Mesodermal cell (in vitro differentiated cells): ENCODE data around the gene DNM3.
A peak's percentile ranks its signal among the peaks of the same experiment; 100 is the strongest.

ENCODE experiments used
- H3K27ac ChIP-seq: 2 replicates; pipeline ENCODE4 v1.7.0; 2013; ENCODE audit warnings: mild to moderate bottlenecking, low read depth, low read length, moderate library complexity; ENCODE audit not compliant: severe bottlenecking
- H3K36me3 ChIP-seq: 2 replicates; pipeline ENCODE4 v1.7.1; 2013; ENCODE audit warnings: mild to moderate bottlenecking, low read length, moderate library complexity; ENCODE audit not compliant: control insufficient read depth, insufficient read depth
- H3K4me1 ChIP-seq: one replicate; pipeline ENCODE4 v1.7.1; 2013; ENCODE audit warnings: mild to moderate bottlenecking, low read length; ENCODE audit not compliant: insufficient read depth, control insufficient read depth, poor library complexity, severe bottlenecking
- H3K4me3 ChIP-seq: 2 replicates; pipeline ENCODE4 v1.7.0; 2013; ENCODE audit warnings: low read length, control low read depth, mild to moderate bottlenecking; ENCODE audit not compliant: insufficient read depth, poor library complexity, severe bottlenecking; ENCODE audit errors: extremely low read depth
- H3K9me3 ChIP-seq: 2 replicates; pipeline ENCODE4 v1.7.1; 2013; ENCODE audit warnings: mild to moderate bottlenecking, low read length, moderate library complexity; ENCODE audit not compliant: control insufficient read depth
- WGBS, 2 experiments: methylation state at CpG; one replicate each; pipeline ENCODE4 v1.1.5; 2013; ENCODE audit warnings: missing lambda C conversion rate in 2 of 2; ENCODE audit not compliant: insufficient coverage in 2 of 2; 5-methylcytosine and 5-hydroxymethylcytosine counted together

The DNM3 gene

DNA sequence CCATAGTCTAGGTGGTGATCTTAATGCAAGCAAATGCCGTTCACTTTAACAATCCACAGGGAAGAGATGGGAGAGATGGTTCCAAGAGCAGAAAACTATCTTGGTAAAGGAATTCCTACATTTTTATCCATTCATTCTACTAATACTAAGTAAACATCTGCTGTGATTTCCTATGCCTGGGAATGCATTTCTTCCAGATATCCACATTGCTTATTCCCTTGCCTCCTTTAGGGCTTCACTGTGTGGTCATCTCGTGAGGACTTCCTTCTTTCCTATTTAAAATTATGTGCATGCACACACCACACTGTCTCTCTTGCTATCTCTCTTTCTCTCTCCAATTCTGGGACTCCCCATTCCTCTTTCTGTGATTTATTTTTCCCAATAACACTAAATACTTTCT is 380.1 kb downstream of the DNM3 start:
- no peaks in the 10 kb centered on the region for H3K36me3 ChIP-seq
- H3K27ac ChIP-seq = no peak overlapping the region
- no peaks in the 10 kb centered on the region for H3K4me1 ChIP-seq
- 88 to 100% methylated on average over 1 of the region's 2 CpGs for WGBS, 2 experiments
- no peak overlapping the region for H3K4me3 ChIP-seq
- H3K9me3 ChIP-seq = no peaks in the 10 kb centered on the region

DNA sequence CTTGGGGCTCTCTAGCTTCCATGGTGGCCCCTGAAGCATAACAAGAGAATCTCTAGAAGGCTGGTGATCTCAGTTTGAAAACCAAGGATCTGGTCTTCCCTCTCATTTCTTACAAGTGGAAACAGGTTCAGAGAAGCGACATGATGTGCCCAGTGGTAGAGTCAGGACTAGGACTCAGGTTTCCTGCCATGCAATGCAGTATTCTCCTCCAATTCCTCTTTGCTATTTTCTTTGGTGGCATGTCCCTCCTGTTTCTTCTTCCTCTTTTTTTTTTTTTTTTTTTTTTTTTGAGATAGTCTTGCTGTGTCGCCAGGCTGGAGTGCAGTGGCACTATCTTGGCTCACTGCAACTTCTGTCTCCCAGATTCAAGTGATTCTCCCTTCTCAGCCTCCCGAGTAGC is 383.6 kb downstream of the DNM3 start:
- no peaks in the 10 kb centered on the region for H3K9me3 ChIP-seq
- WGBS, 2 experiments = 80 to 90% methylated on average over 1 to 2 of the region's 3 CpGs
- no peak overlapping the region for H3K4me3 ChIP-seq
- no peaks in the 10 kb centered on the region for H3K4me1 ChIP-seq
- no peak overlapping the region for H3K27ac ChIP-seq
- H3K36me3 ChIP-seq = no peaks in the 10 kb centered on the region

DNA sequence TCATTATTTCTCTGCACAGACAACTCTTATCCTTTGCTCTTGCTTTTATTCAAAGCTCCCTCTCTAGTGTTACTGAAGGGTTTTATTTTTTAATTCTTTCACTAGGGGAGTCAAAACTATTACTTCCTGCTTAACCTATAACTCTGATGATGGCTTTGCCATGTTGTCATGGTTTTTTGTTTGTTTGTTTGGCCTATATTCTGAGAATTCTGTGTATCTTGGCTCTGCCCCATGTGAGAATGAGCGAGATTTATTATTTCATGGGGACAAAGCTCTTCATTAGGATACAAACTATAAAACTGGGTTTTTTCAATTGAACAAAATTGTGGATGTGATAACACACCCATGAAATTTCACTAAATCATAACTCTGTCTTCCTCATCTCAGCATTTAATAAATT is 388.6 kb downstream of the DNM3 start:
- Histone ChIP-seq H3K9me3 (no peaks in the 10 kb centered on the region), H3K4me3 (no peak overlapping the region), H3K27ac (no peak overlapping the region), H3K36me3 (no peaks in the 10 kb centered on the region), H3K4me1 (no peaks in the 10 kb centered on the region)
- no CpG with 5 or more reads among the region's 1 CpG for WGBS, 2 experiments

DNA sequence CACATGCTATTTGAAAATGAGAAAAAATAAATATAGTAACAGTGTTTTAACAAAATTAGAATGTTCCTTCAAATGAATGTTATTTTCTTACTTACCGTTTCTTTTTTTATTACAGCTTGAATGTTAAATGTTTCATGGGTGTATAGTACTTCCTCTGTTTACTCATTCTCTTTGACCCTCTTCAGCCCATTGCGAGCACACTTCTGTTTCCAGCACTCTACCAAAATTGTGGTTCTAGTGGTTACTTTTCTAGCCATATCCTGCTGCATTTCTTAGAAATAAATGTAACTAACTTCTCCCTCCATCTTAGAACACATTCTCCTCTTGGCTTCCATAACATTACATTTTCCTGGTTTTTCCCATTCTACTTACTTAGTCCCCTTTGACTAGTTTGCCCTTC is 389.2 kb downstream of the DNM3 start:
- no CpG with 5 or more reads among the region's 2 CpGs for WGBS, 2 experiments
- Histone ChIP-seq H3K27ac (no peak overlapping the region), H3K4me3 (no peak overlapping the region), H3K36me3 (no peaks in the 10 kb centered on the region), H3K9me3 (no peaks in the 10 kb centered on the region), H3K4me1 (no peaks in the 10 kb centered on the region)

DNA sequence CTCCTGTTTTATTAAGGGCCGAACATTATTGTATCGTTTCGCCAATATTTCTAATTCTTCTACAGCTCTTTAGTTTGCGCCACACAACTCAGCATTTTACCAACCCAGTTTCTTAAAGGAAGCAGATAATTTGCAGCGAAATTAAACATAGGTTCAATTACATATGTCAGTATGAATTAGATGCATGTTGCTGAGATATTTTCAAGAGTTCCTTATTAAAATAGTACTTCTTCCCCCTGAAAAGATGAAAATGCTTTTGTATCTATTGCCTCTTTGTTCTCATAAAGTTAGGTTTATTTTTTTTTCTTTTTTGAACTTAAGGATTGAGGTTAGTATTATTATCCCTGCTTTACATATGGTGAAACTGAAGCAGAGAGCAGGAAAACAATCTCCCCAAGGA is 395.7 kb downstream of the DNM3 start:
- Histone ChIP-seq H3K4me3 (no peak overlapping the region), H3K9me3 (no peaks in the 10 kb centered on the region), H3K36me3 (no peaks in the 10 kb centered on the region), H3K27ac (no peak overlapping the region), H3K4me1 (no peaks in the 10 kb centered on the region)
- WGBS, 2 experiments = 89 to 95% methylated on average over 3 to 4 of the region's 5 CpGs

DNA sequence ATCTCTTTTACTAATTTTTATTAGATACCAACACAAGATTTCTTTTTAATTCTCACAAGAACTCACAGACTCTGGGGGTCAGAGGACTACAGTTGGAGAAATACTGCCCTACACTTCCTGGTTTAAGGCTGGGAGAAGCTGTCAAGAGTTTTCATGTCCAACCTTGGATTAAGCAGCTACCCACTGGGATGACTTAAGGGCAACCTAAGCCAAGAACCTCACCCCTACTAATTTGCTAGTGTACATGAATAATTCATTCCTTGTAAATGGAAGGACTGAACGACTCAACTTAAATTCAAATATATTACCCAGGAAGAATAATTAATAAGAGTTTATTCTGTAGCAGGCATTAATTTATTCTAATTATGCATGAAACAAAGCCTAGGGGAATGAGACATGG is 396.9 kb downstream of the DNM3 start:
- H3K36me3 ChIP-seq = no peaks in the 10 kb centered on the region
- H3K9me3 ChIP-seq = no peaks in the 10 kb centered on the region
- no peak overlapping the region for H3K27ac ChIP-seq
- WGBS, 2 experiments = no CpG with 5 or more reads among the region's 1 CpG
- no peak overlapping the region for H3K4me3 ChIP-seq
- H3K4me1 ChIP-seq = no peaks in the 10 kb centered on the region

DNA sequence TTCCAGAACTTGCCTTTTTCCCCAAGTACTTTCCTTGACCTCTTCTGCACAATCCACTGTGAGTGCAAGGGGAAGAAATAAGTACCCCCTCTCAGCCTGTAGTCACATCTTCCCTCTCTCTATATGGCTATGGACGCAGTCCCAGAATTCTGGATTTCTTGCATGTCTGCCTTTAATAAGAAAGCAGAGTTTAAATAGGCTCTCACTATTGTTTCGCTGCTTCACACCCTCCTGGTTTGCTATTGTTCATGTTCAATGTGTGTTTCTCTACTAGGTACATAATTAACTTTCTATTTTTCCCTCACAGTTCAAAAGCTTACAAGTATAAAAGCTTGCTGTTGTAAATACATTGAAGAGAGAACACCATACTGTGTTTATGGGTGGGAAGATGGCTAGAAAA is 397.7 kb downstream of the DNM3 start:
- H3K27ac ChIP-seq = no peak overlapping the region
- H3K9me3 ChIP-seq = no peaks in the 10 kb centered on the region
- no peaks in the 10 kb centered on the region for H3K36me3 ChIP-seq
- H3K4me1 ChIP-seq = no peaks in the 10 kb centered on the region
- no peak overlapping the region for H3K4me3 ChIP-seq
- WGBS, 2 experiments = no CpG with 5 or more reads among the region's 2 CpGs

DNA sequence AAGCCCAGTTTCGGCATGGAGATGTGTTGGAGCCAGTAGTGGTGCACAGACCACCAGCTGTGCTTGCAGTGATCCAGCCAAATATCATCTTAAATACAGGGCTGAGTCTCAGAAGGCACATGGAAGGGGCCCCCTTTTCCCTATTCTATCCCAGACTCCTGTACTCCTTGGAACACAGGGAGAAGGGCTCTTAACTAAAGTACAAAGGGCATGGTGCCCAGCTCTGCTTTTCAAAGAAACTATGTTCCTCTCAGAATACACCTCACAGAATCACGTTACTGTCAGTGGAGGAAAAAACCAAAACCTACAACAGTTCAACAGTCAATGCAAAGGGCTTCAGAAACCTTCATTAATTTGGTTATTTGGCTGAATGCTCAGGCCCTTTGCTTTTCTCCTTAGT is 398.6 kb downstream of the DNM3 start:
- Histone ChIP-seq H3K4me1 (no peaks in the 10 kb centered on the region), H3K9me3 (no peaks in the 10 kb centered on the region), H3K4me3 (no peak overlapping the region), H3K36me3 (no peaks in the 10 kb centered on the region), H3K27ac (peak overlapping the region; percentile 19)
- 90 to 100% methylated on average over 1 to 2 of the region's 2 CpGs for WGBS, 2 experiments

DNA sequence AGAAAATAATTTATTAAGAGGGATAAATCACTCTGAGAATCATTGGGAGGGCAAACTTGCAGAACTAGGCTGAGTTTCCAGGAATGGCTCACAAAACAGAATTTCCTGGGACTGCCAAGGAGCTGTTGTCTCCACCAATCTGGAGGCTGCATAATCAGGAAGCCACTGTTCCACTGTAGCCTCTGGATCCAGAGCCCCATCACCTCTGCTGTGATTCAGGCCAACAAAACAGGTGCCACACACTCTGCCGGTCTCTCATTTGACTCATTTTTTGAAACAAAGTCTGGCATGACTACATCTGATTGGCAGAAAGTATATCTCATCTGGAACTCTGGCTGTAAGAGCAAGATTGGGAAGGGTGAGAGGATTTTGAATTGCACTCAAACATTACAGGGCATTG is 400.2 kb downstream of the DNM3 start:
- 89 to 100% methylated on average over 1 of the region's 1 CpG for WGBS, 2 experiments
- H3K4me3 ChIP-seq = no peak overlapping the region
- H3K4me1 ChIP-seq = no peaks in the 10 kb centered on the region
- no peaks in the 10 kb centered on the region for H3K36me3 ChIP-seq
- H3K27ac ChIP-seq = no peak overlapping the region
- H3K9me3 ChIP-seq = no peaks in the 10 kb centered on the region

DNA sequence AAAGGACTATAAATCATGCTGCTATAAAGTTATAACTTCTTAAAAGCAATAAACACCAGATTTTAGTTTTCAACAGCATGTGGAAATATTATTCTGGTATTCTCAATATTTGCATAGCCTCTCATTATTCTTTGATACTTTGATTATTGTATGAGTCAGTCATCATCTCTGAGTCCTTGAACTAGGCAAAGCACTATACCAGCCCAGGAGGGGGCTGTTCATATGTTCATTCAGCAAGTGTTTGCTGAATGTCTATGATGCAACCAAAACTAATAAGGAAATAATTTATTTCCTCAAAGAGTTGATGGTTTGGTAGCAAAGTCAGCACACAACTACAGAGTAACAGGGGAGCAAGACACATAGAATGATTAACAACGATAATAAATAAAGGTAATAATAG is 403.6 kb downstream of the DNM3 start:
- Histone ChIP-seq H3K27ac (no peak overlapping the region), H3K4me3 (no peak overlapping the region), H3K36me3 (no peaks in the 10 kb centered on the region), H3K4me1 (no peaks in the 10 kb centered on the region), H3K9me3 (no peaks in the 10 kb centered on the region)
- 100% methylated on average over 1 of the region's 1 CpG; no CpG with 5 or more reads in 1 of the 2 experiments for WGBS, 2 experiments

DNA sequence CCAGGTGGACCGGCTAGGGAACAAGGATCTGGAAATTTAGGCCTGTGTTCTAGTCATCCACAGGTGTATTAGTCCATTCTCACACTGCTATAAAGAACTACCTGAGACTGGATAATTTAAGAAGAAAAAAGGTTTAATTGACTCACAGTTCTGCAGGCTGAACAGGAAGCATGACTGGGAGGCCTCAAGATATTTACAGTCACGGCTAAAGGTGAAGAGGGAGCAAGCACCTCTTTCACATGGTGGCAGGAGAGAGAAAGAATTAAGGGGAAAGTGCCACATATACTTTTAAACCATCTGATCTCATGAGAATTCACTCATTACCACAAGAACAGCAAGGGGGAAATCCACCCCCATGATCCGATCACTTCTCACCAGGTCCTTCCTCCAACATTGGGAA is 404.5 kb downstream of the DNM3 start:
- Histone ChIP-seq H3K4me1 (no peaks in the 10 kb centered on the region), H3K9me3 (no peaks in the 10 kb centered on the region), H3K4me3 (no peak overlapping the region), H3K36me3 (no peaks in the 10 kb centered on the region), H3K27ac (no peak overlapping the region)
- WGBS, 2 experiments = 92% methylated on average over 2 of the region's 3 CpGs; no CpG with 5 or more reads in 1 of the 2 experiments
